ENCODE measurements around the gene DCDC2B.

DCDC2B gene

DNA sequence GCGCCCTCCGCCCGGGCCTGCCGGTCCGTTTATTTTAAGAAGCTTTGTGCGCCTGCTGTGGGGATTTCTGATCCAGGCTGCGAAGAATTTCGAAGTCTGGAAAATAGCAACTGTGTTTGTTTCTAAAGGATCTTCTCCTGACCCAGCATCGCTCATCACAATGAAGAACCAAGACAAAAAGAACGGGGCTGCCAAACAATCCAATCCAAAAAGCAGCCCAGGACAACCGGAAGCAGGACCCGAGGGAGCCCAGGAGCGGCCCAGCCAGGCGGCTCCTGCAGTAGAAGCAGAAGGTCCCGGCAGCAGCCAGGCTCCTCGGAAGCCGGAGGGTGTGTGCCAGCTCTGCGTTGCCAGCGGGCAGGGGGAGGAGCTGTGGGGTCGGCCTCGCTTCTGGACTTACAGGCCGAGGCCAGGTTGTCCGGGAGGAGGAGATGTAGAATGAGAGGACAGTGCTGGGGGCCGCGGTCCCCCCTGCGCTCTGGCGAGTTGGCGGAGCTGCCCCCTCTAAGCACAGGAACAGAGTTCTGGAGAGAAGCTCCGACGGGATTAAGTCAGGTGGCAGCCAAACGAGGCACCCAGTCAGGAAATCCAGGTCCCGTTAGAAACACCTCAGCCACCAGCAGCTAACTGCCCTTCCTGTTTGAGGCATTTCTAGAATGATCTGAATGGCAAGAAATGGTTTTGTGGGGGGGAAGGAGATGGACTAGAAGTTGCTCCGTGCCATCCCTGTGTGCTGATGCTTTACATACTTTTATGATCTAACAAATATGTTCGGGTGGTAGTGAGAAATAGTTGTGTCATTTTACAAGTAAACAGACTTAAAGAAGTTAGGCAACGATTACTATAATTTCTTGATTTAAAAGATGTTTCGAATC is 28.5 kb upstream of the DCDC2B start:
- Histone ChIP-seq H3K27ac (ENCODE audit: low read depth, low read length) (peak overlapping the region; percentile 92), H3K9ac (ENCODE audit: low read depth in 1 of 2, low read length in 2 of 2) (peak overlapping the region; percentile 79 to 83), H3K36me3 (ENCODE audit: control insufficient read depth in 1 of 2, insufficient read depth in 2 of 2, low read length in 2 of 2) (peaks cover 12 to 21% of the 10 kb centered on the region in 2 donors), H3K27me3 (ENCODE audit: control insufficient read depth in 1 of 2, insufficient read depth in 2 of 2, low read length in 2 of 2) (no peaks in the 10 kb centered on the region), H3K4me1 (ENCODE audit: control insufficient read depth in 1 of 2, insufficient read depth in 2 of 2, low read length in 2 of 2) (peaks cover 24 to 26% of the 10 kb centered on the region in 2 donors), H3K9me3 (ENCODE audit: control insufficient read depth in 1 of 2, low read length in 2 of 2) (no peaks in the 10 kb centered on the region), H3K4me3 (ENCODE audit: low read depth in 1 of 2, low read length in 2 of 2) (peak overlapping the region; percentile 73 to 78)

DNA sequence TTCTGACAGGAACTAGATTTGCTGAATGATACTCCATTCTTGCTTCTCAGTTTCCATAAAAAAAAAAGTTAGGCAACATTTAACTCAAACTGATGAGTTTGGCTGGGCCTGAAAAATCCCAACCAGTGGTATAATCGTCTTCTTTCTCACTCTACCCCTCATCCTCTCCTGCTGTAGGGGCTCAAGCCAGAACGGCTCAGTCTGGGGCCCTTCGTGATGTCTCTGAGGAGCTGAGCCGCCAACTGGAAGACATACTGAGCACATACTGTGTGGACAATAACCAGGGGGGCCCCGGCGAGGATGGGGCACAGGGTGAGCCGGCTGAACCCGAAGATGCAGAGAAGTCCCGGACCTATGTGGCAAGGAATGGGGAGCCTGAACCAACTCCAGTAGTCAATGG is 27.8 kb upstream of the DCDC2B start:
- Histone ChIP-seq H3K4me1 (ENCODE audit: control insufficient read depth in 1 of 2, insufficient read depth in 2 of 2, low read length in 2 of 2) (peaks cover 24 to 26% of the 10 kb centered on the region in 2 donors), H3K27ac (ENCODE audit: low read depth, low read length) (no peak overlapping the region), H3K36me3 (ENCODE audit: control insufficient read depth in 1 of 2, insufficient read depth in 2 of 2, low read length in 2 of 2) (peaks cover 14 to 23% of the 10 kb centered on the region in 2 donors), H3K27me3 (ENCODE audit: control insufficient read depth in 1 of 2, insufficient read depth in 2 of 2, low read length in 2 of 2) (no peaks in the 10 kb centered on the region), H3K9ac (ENCODE audit: low read depth in 1 of 2, low read length in 2 of 2) (peak overlapping the region; percentile 79 to 83), H3K4me3 (ENCODE audit: low read depth in 1 of 2, low read length in 2 of 2) (peak overlapping the region; percentile 73 to 78), H3K9me3 (ENCODE audit: control insufficient read depth in 1 of 2, low read length in 2 of 2) (no peaks in the 10 kb centered on the region)

DNA sequence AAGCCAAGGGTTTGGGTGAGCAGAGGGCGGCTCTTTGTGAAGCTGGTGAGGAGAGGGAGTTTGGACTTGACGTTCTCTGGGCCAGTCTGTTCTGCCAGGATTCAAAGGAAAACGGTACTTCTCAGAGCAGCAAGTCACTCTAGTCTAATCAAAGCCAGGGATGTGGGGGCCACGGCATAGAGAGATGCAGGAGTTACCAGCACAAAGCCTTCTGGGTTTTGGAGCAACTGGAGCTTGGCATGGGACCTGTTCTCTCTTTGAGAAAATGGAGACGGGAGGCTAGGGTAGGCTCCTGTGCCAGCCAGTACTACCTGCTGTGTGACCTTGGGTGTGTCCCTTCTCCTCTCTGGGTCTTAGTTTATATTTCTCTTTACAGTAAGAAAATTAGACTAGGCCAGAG is 27.3 kb upstream of the DCDC2B start:
- Histone ChIP-seq H3K4me1 (ENCODE audit: control insufficient read depth in 1 of 2, insufficient read depth in 2 of 2, low read length in 2 of 2) (peaks cover 24 to 26% of the 10 kb centered on the region in 2 donors), H3K27me3 (ENCODE audit: control insufficient read depth in 1 of 2, insufficient read depth in 2 of 2, low read length in 2 of 2) (no peaks in the 10 kb centered on the region), H3K36me3 (ENCODE audit: control insufficient read depth in 1 of 2, insufficient read depth in 2 of 2, low read length in 2 of 2) (peaks cover 18 to 28% of the 10 kb centered on the region in 2 donors), H3K27ac (ENCODE audit: low read depth, low read length) (no peak overlapping the region), H3K9me3 (ENCODE audit: control insufficient read depth in 1 of 2, low read length in 2 of 2) (no peaks in the 10 kb centered on the region), H3K9ac (ENCODE audit: low read depth in 1 of 2, low read length in 2 of 2) (peak overlapping the region; percentile 79 to 83), H3K4me3 (ENCODE audit: low read depth in 1 of 2, low read length in 2 of 2) (peak overlapping the region in 1 of 2 donors; percentile 73)

DNA sequence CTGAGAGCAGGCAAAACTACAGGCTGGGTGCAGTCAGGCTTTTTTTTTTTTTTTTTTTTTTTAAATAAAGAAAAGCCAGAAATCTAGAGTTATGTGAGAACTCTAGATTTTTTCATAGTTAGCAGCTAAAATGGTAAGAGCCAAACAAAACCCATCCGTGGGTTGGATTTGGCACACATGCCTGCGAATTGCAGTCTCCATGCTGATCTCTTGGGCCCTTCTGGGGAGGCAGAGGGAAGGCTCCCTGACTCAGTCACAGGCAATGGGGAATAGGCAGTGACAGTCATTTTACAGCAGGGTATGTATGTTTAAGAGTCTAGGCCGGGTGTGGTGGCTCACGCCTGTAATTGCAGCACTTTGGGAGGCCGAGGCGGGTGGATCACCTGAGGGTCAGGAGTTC is 26.8 kb upstream of the DCDC2B start:
- H3K27ac ChIP-seq (ENCODE audit: low read depth, low read length) = no peak overlapping the region
- H3K27me3 ChIP-seq (ENCODE audit: control insufficient read depth in 1 of 2, insufficient read depth in 2 of 2, low read length in 2 of 2) = no peaks in the 10 kb centered on the region
- peaks cover 18 to 32% of the 10 kb centered on the region in 2 donors for H3K36me3 ChIP-seq (ENCODE audit: control insufficient read depth in 1 of 2, insufficient read depth in 2 of 2, low read length in 2 of 2)
- no peak overlapping the region for H3K9ac ChIP-seq (ENCODE audit: low read depth in 1 of 2, low read length in 2 of 2)
- H3K9me3 ChIP-seq (ENCODE audit: control insufficient read depth in 1 of 2, low read length in 2 of 2) = no peaks in the 10 kb centered on the region
- H3K4me3 ChIP-seq (ENCODE audit: low read depth in 1 of 2, low read length in 2 of 2) = no peak overlapping the region
- H3K4me1 ChIP-seq (ENCODE audit: control insufficient read depth in 1 of 2, insufficient read depth in 2 of 2, low read length in 2 of 2) = peaks cover 24 to 26% of the 10 kb centered on the region in 2 donors

DNA sequence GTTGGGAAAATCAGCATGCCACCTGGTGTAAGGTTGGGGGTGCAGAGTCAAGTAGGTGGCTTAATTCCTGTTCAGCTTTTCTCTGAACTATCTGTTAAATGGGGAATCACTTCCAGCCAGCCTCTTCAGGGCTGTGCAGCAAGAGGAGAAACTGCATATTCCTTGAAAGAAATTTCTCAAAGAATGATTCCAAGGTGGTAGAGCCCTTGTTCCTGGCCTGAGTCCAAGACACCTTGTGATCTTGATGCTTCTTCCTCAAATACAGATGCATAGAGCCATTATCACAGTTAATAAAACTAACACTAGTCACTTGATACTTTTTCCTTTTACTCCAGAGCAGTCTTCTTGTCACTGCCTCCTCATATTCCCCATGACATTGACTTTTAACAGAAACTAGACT is 24.2 kb upstream of the DCDC2B start:
- H3K4me3 ChIP-seq (ENCODE audit: low read depth in 1 of 2, low read length in 2 of 2) = no peak overlapping the region
- H3K27me3 ChIP-seq (ENCODE audit: control insufficient read depth in 1 of 2, insufficient read depth in 2 of 2, low read length in 2 of 2) = no peaks in the 10 kb centered on the region
- no peak overlapping the region for H3K27ac ChIP-seq (ENCODE audit: low read depth, low read length)
- peaks cover 17 to 20% of the 10 kb centered on the region in 2 donors for H3K4me1 ChIP-seq (ENCODE audit: control insufficient read depth in 1 of 2, insufficient read depth in 2 of 2, low read length in 2 of 2)
- no peaks in the 10 kb centered on the region for H3K9me3 ChIP-seq (ENCODE audit: control insufficient read depth in 1 of 2, low read length in 2 of 2)
- H3K9ac ChIP-seq (ENCODE audit: low read depth in 1 of 2, low read length in 2 of 2) = no peak overlapping the region
- peaks cover 41 to 58% of the 10 kb centered on the region in 2 donors for H3K36me3 ChIP-seq (ENCODE audit: control insufficient read depth in 1 of 2, insufficient read depth in 2 of 2, low read length in 2 of 2)

DNA sequence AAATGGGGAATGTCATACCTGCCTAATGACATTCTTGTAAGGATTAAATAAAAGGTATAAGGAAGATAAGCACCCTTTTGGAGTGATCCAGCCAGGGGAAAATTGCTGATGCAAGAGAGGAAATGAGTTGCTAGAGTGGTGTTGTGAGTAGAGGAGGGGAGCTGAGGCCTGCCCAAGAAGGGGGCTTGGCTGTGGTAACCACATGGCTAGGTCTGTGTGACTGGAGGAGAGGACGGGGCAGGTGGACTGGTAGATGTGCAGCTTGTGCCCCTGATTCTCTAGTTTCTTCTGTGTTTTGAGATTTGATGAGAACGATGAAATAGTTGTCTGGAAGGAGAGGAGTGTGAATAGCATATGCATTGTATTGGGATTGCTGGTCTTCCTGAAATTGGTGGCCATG is 22.8 kb upstream of the DCDC2B start:
- Histone ChIP-seq H3K9ac (ENCODE audit: low read depth in 1 of 2, low read length in 2 of 2) (peak overlapping the region in 1 of 2 donors; percentile 19), H3K4me1 (ENCODE audit: control insufficient read depth in 1 of 2, insufficient read depth in 2 of 2, low read length in 2 of 2) (peaks cover 11% of the 10 kb centered on the region in 2 donors), H3K27me3 (ENCODE audit: control insufficient read depth in 1 of 2, insufficient read depth in 2 of 2, low read length in 2 of 2) (no peaks in the 10 kb centered on the region), H3K27ac (ENCODE audit: low read depth, low read length) (no peak overlapping the region), H3K4me3 (ENCODE audit: low read depth in 1 of 2, low read length in 2 of 2) (no peak overlapping the region), H3K36me3 (ENCODE audit: control insufficient read depth in 1 of 2, insufficient read depth in 2 of 2, low read length in 2 of 2) (peaks cover 52 to 72% of the 10 kb centered on the region in 2 donors), H3K9me3 (ENCODE audit: control insufficient read depth in 1 of 2, low read length in 2 of 2) (no peaks in the 10 kb centered on the region)

DNA sequence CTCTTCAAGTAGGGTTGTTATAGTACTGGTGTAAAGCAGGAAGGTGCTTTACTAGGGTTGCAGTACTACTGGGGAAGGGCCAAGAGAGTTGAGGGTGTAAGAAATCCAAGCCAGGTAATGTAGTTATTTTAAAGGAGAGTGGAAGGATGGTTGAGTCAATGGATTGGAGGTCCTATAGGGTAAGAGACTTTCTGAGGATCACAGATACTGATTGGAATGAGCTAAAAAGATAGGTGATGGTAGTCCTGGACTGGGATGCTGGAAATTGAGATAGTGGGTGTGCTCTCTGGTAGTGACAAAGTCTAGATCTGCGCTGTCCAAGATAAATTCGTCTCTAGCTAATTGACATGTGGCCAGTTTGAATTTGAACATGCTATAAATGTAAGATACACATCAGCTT is 22.4 kb upstream of the DCDC2B start:
- H3K9ac ChIP-seq (ENCODE audit: low read depth in 1 of 2, low read length in 2 of 2) = peak overlapping the region in 1 of 2 donors; percentile 19
- no peak overlapping the region for H3K27ac ChIP-seq (ENCODE audit: low read depth, low read length)
- peaks cover 56 to 76% of the 10 kb centered on the region in 2 donors for H3K36me3 ChIP-seq (ENCODE audit: control insufficient read depth in 1 of 2, insufficient read depth in 2 of 2, low read length in 2 of 2)
- no peak overlapping the region for H3K4me3 ChIP-seq (ENCODE audit: low read depth in 1 of 2, low read length in 2 of 2)
- peaks cover 7% of the 10 kb centered on the region in 2 donors for H3K4me1 ChIP-seq (ENCODE audit: control insufficient read depth in 1 of 2, insufficient read depth in 2 of 2, low read length in 2 of 2)
- H3K27me3 ChIP-seq (ENCODE audit: control insufficient read depth in 1 of 2, insufficient read depth in 2 of 2, low read length in 2 of 2) = no peaks in the 10 kb centered on the region
- no peaks in the 10 kb centered on the region for H3K9me3 ChIP-seq (ENCODE audit: control insufficient read depth in 1 of 2, low read length in 2 of 2)

DNA sequence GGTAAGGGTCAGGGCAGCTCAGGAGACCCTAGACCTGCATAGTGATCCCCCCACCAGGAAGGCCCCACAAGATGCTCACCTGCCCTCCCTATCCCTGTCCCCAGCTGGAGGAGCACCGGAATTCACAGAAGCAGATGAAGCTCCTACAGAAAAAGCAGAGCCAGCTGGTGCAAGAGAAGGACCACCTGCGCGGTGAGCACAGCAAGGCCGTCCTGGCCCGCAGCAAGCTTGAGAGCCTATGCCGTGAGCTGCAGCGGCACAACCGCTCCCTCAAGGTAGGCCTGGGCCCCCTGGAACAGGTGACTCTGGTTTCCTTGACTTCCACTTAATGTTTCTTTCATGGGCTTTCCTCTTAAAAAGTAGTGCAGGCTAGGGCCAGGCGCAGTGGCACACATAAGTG is 21.0 kb upstream of the DCDC2B start:
- no peak overlapping the region for H3K4me3 ChIP-seq (ENCODE audit: low read depth in 1 of 2, low read length in 2 of 2)
- no peak overlapping the region for H3K9ac ChIP-seq (ENCODE audit: low read depth in 1 of 2, low read length in 2 of 2)
- no peak overlapping the region for H3K27ac ChIP-seq (ENCODE audit: low read depth, low read length)
- H3K9me3 ChIP-seq (ENCODE audit: control insufficient read depth in 1 of 2, low read length in 2 of 2) = no peaks in the 10 kb centered on the region
- no peaks in the 10 kb centered on the region for H3K4me1 ChIP-seq (ENCODE audit: control insufficient read depth in 1 of 2, insufficient read depth in 2 of 2, low read length in 2 of 2)
- H3K36me3 ChIP-seq (ENCODE audit: control insufficient read depth in 1 of 2, insufficient read depth in 2 of 2, low read length in 2 of 2) = peaks cover 68 to 84% of the 10 kb centered on the region in 2 donors
- no peaks in the 10 kb centered on the region for H3K27me3 ChIP-seq (ENCODE audit: control insufficient read depth in 1 of 2, insufficient read depth in 2 of 2, low read length in 2 of 2)

DNA sequence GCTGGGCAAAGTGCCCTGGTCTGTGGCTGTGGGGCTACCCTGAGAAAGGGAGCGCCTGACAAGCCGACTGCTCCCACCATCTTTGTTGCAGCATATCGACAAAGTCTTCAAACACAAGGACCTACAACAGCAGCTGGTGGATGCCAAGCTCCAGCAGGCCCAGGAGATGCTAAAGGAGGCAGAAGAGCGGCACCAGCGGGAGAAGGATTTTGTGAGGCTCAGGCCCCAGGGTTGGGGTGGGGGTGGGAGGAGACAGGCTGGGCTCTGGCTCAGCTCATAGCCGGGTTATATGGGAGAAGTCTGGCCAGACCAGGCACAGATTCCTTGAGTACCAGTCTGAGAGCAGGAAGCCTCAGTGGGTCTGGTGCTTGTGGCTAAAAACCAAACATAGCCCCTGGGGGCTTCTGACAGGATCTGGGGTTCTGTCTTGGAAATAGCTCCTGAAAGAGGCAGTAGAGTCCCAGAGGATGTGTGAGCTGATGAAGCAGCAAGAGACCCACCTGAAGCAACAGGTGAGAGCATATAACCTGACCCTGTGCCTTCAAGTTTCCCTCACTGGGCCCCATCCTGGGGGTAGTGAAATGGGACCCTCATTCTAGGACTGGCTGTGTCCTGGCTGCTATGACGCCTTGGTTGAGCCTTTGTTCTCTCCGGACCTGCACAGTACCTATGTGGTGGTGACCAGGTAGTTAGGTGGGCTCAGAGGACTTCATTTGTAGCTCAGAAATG is 16.5 kb upstream of the DCDC2B start:
- Histone ChIP-seq H3K27me3 (ENCODE audit: control insufficient read depth in 1 of 2, insufficient read depth in 2 of 2, low read length in 2 of 2) (no peaks in the 10 kb centered on the region), H3K4me3 (ENCODE audit: low read depth in 1 of 2, low read length in 2 of 2) (no peak overlapping the region), H3K27ac (ENCODE audit: low read depth, low read length) (no peak overlapping the region), H3K9ac (ENCODE audit: low read depth in 1 of 2, low read length in 2 of 2) (no peak overlapping the region), H3K9me3 (ENCODE audit: control insufficient read depth in 1 of 2, low read length in 2 of 2) (no peaks in the 10 kb centered on the region), H3K4me1 (ENCODE audit: control insufficient read depth in 1 of 2, insufficient read depth in 2 of 2, low read length in 2 of 2) (no peaks in the 10 kb centered on the region), H3K36me3 (ENCODE audit: control insufficient read depth in 1 of 2, insufficient read depth in 2 of 2, low read length in 2 of 2) (peaks cover 84 to 99% of the 10 kb centered on the region in 2 donors)

DNA sequence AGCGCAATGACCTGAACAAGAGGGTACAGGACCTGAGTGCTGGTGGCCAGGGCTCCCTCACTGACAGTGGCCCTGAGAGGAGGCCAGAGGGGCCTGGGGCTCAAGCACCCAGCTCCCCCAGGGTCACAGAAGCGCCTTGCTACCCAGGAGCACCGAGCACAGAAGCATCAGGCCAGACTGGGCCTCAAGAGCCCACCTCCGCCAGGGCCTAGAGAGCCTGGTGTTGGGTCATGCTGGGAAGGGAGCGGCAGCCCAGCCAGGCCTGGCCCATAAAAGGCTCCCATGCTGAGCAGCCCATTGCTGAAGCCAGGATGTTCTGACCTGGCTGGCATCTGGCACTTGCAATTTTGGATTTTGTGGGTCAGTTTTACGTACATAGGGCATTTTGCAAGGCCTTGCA is 13.9 kb upstream of the DCDC2B start:
- H3K4me1 ChIP-seq (ENCODE audit: control insufficient read depth in 1 of 2, insufficient read depth in 2 of 2, low read length in 2 of 2) = peaks cover 2 to 3% of the 10 kb centered on the region in 2 donors
- H3K9ac ChIP-seq (ENCODE audit: low read depth in 1 of 2, low read length in 2 of 2) = no peak overlapping the region
- H3K27me3 ChIP-seq (ENCODE audit: control insufficient read depth in 1 of 2, insufficient read depth in 2 of 2, low read length in 2 of 2) = no peaks in the 10 kb centered on the region
- no peak overlapping the region for H3K27ac ChIP-seq (ENCODE audit: low read depth, low read length)
- peaks cover 67 to 83% of the 10 kb centered on the region in 2 donors for H3K36me3 ChIP-seq (ENCODE audit: control insufficient read depth in 1 of 2, insufficient read depth in 2 of 2, low read length in 2 of 2)
- no peak overlapping the region for H3K4me3 ChIP-seq (ENCODE audit: low read depth in 1 of 2, low read length in 2 of 2)
- no peaks in the 10 kb centered on the region for H3K9me3 ChIP-seq (ENCODE audit: control insufficient read depth in 1 of 2, low read length in 2 of 2)

All from duodenal mucosa (tissue), 2 donors.